Measurements from ENCODE around the gene ADCYAP1R1. TPM values are rescaled to one million over a fixed set of nuclear protein-coding genes. Genes with fewer than 3 reads are reported as not detected.

Gene ADCYAP1R1
- total RNA-seq, 1 donor from 2014 or later: not detected

Other genes starting within 250 kb of the ADCYAP1R1 start
- 1.3 and 1.4 TPM in 2 replicates for gene AQP1, start 140.5 kb upstream of the ADCYAP1R1 start, total RNA-seq
- gene GHRHR, start 88.4 kb upstream of the ADCYAP1R1 start, total RNA-seq: not detected in 2 replicates